HepG2 (cell line): ENCODE measurements around the gene OIT3. TPM values are rescaled to one million over a fixed set of nuclear protein-coding genes. Genes with fewer than 3 reads are reported as not detected.

Experiments used
- ATAC-seq: fragments of 200-7000 bp; cut with Tn5 transposase; 3 replicates; pipeline ENCODE4 v1.9.1; 2020; ENCODE audit warnings: mild to moderate bottlenecking, moderate library complexity
- BruUV-seq: library from RNA; stranded (reverse); fragments of 400-500 nt; replicated peaks from 2 replicates; lab custom pipeline; 2021; lab: Mats Ljungman, UMichigan
- CTCF ChIA-PET: fragments of 300-600 bp; formaldehyde crosslinking; extraction: SDS; loops from one replicate; lab custom pipeline; 2021; ENCODE audit warnings: low total read pairs, inconsistent platforms, low intra/inter-chr PET ratio; lab: Yijun Ruan, JAX
- POLR2A ChIA-PET: fragments of 350-600 bp; sonication (Branson Sonifier 250); formaldehyde crosslinking; loops from one replicate; lab custom pipeline; 2020; ENCODE audit warnings: antibody characterized with exemption, inconsistent platforms; lab: Yijun Ruan, JAX
- DNase-seq: peaks from one replicate; pipeline ENCODE4 v3.0.0-alpha.2; 2015; ENCODE audit warnings: low spot score
- FAIRE-seq: peaks from 3 replicates; lab custom pipeline; 2011; peaks lifted over from hg19 to GRCh38; lab: Jason Lieb, UNC
- H2AFZ ChIP-seq: one replicate; pipeline ENCODE4 v1.6.1; 2011; ENCODE audit warnings: low read length, inconsistent platforms
- H3K27ac ChIP-seq: fragments of 300-600 bp; 3 replicates; pipeline ENCODE4 v1.8.0; 2011; ENCODE audit warnings: mixed run types, mild to moderate bottlenecking, mixed read lengths, low read length, inconsistent platforms; ENCODE audit not compliant: insufficient read depth; ENCODE audit errors: extremely low read length
- H3K27me3 ChIP-seq, 2 experiments: fragments of 200-600 bp in 1 of 2; 2 replicates in 1 of 2; 3 replicates in 1 of 2; pipeline versions ENCODE4 v1.6.0 to v1.8.0; 2011; ENCODE audit warnings: low read length in 2 of 2, mild to moderate bottlenecking in 2 of 2, moderate library complexity in 2 of 2, inconsistent platforms in 1 of 2; ENCODE audit not compliant: insufficient read depth in 2 of 2, control insufficient read depth in 1 of 2
- H3K36me3 ChIP-seq, 2 experiments: fragments of 200-600 bp in 1 of 2; replicated peaks in 1 of 2; 2 replicates in 1 of 2; 3 replicates in 1 of 2; pipeline versions ENCODE4 v1.5.1 to v1.8.0; 2011; ENCODE audit warnings: low read length in 2 of 2, inconsistent platforms in 1 of 2; ENCODE audit not compliant: insufficient read depth in 2 of 2, control insufficient read depth in 1 of 2
- H3K4me1 ChIP-seq: 2 replicates; pipeline ENCODE4 v1.5.1; 2012; ENCODE audit warnings: low read length, inconsistent platforms; ENCODE audit not compliant: insufficient read depth
- H3K4me2 ChIP-seq: 2 replicates; pipeline ENCODE4 v1.6.0; 2011; ENCODE audit warnings: low read depth, low read length, inconsistent platforms
- H3K4me3 ChIP-seq, 3 experiments: fragments of 200-600 bp in 1 of 3; sonication (generic), shearing (Covaris generic) in 1 of 3; replicated peaks in 1 of 3; 2 replicates each; pipeline ENCODE4 v1.5.1; 2011 to 2016; ENCODE audit warnings: low read length in 3 of 3, inconsistent platforms in 2 of 3, low read depth in 2 of 3, mild to moderate bottlenecking in 2 of 3, control low read depth in 1 of 3, mixed read lengths in 1 of 3; ENCODE audit not compliant: insufficient read depth in 1 of 3
- H3K79me2 ChIP-seq: one replicate; pipeline ENCODE4 v1.6.1; 2011; ENCODE audit warnings: low read length, inconsistent platforms; ENCODE audit not compliant: insufficient read depth
- H3K9ac ChIP-seq: 2 replicates; pipeline ENCODE4 v1.6.0; 2011; ENCODE audit warnings: mild to moderate bottlenecking, low read depth, low read length, inconsistent platforms; ENCODE audit not compliant: insufficient read depth
- H3K9me3 ChIP-seq: 2 replicates; pipeline ENCODE4 v1.5.1; 2012; ENCODE audit warnings: mild to moderate bottlenecking, low read length
- H4K20me1 ChIP-seq: 2 replicates; pipeline ENCODE4 v1.6.0; 2011; ENCODE audit warnings: inconsistent platforms, mild to moderate bottlenecking, low read length, moderate library complexity; ENCODE audit not compliant: insufficient read depth
- MZF1 ChIP-seq: sonication (generic); formaldehyde crosslinking; IDR thresholded peaks from 2 replicates; pipeline ENCODE4 v1.8.1; 2023; ENCODE audit warnings: mild to moderate bottlenecking, missing genetic modification reagents, borderline replicate concordance
- STAG1 ChIP-seq: sonication (generic); formaldehyde crosslinking; IDR thresholded peaks from 2 replicates; pipeline ENCODE4 v1.4.0; 2020; ENCODE audit warnings: missing genetic modification reagents
- TFDP1 ChIP-seq: IDR thresholded peaks from 2 replicates; pipeline ENCODE4 v1.6.1; 2016; ENCODE audit warnings: missing compliant biosample characterization, missing genetic modification reagents, borderline replicate concordance
- ZNF317 ChIP-seq: sonication (generic); formaldehyde crosslinking; IDR thresholded peaks from 2 replicates; pipeline ENCODE4 v1.5.0; 2020; ENCODE audit warnings: mild to moderate bottlenecking, missing genetic modification reagents
- whole genome bisulfite sequencing: methylation state at CpG from one replicate; pipeline ENCODE4 v1.1.6; 2017; ENCODE audit warnings: low lambda C conversion rate; 5-methylcytosine and 5-hydroxymethylcytosine counted together
- in situ Hi-C: cut with HindIII; loops from 2 replicates; pipeline ENCODE4 v1.10.0; 2017; ENCODE audit warnings: low pct_unique_long_range_greater_than_20kb; ENCODE audit not compliant: extremely low pct_ligation_motif_present
- intact Hi-C: fragments of 100-400 bp; cut with micrococcal nuclease; formaldehyde crosslinking; loops from one replicate; pipeline ENCODE4 v1.10.0; 2022; ENCODE audit not compliant: unreplicated experiment
- polyA plus RNA-seq, 8 experiments: library from polyadenylated mRNA; depleted of rRNA in 3 of 8; stranded (reverse) in 7 of 8; unstranded in 1 of 8; fragments of >200 nt; fragmentation: Illumina TruSeq in 4 of 8; extraction: Trizol in 4 of 8; gene quantifications; 2 replicates each; pipeline versions ENCODE4 v1.2.1 to v1.2.3, GENCODE V29; 2011 to 2016; ENCODE audit warnings: low read depth in 4 of 8, missing spikeins in 1 of 8, mixed read lengths in 1 of 8; ENCODE audit not compliant: insufficient read depth in 1 of 8
- total RNA-seq, 5 experiments: library from RNA; depleted of rRNA; stranded (reverse); fragments of >200 nt; fragmentation: Illumina TruSeq; extraction: Trizol; gene quantifications; 2 replicates each; pipeline ENCODE4 v1.2.3, GENCODE V29; 2016; ENCODE audit warnings: low read depth in 1 of 5

Gene OIT3
- total and polyA plus RNA-seq, 2 of the 13 experiments (the other 11 are each of a cell fraction or from before 2014, with no cell fraction given) = not detected

- TF ChIP-seq MZF1 (CRISPR knock-in tag) = no peak
- peak; percentile 79 for TF ChIP-seq STAG1 (CRISPR knock-in tag)
Observed at GRCh38 chr10:72875250-72876055, 18.1 kb upstream of the OIT3 start (continued).

- 100% methylated on average over 2 of the region's 2 CpGs for WGBS
- no peak overlapping the region for H2AFZ ChIP-seq
- H3K9ac ChIP-seq = no peak overlapping the region
- H3K4me1 ChIP-seq = no peaks in the 10 kb centered on the region
- in situ Hi-C loops = no loop called here
- H3K4me2 ChIP-seq = no peak overlapping the region
- no peaks in the 10 kb centered on the region for H3K9me3 ChIP-seq
- intact Hi-C loops = loop anchor here (5.0 kb wide), 1 partner anchor 187 kb away; the partner anchor contains the start of gene MCU
- no peaks in the 10 kb centered on the region for H4K20me1 ChIP-seq
- POLR2A ChIA-PET = no interaction called here
- no TSS peak for BruUV-seq
- DNase-seq (no peak), ATAC-seq (no peak), FAIRE-seq (no peak)
- CTCF ChIA-PET = no interaction called here
- H3K27ac ChIP-seq = no peak overlapping the region
- peaks cover 2 to 4% of the 10 kb centered on the region in 2 experiments; a peak in 1 of 5 replicates for H3K36me3 ChIP-seq
- TF ChIP-seq ZNF317 (CRISPR knock-in tag) (peak; percentile 95), TFDP1 (CRISPR knock-in tag) (no peak)
- no peak overlapping the region for H3K4me3 ChIP-seq
- H3K79me2 ChIP-seq = no peaks in the 10 kb centered on the region
- H3K27me3 ChIP-seq = no peaks in the 10 kb centered on the region
Observed at GRCh38 chr10:72879245-72879644, 14.3 kb upstream of the OIT3 start.
